Dermis blood vessel endothelial cell (primary cell): ENCODE measurements around the gene LCN10. TPM values are rescaled to one million over a fixed set of nuclear protein-coding genes. Genes with fewer than 3 reads are reported as not detected.
A peak's percentile ranks its signal among the peaks of the same experiment; 100 is the strongest.

Source experiments
- DNase-seq: peaks from one replicate; pipeline ENCODE4 v3.0.0; 2010
- total RNA-seq: library from RNA; depleted of rRNA; stranded (reverse); fragments of >200 nt; gene quantifications from 2 replicates; pipeline ENCODE4 v1.2.3, GENCODE V29; 2014

The LCN10 gene
- total RNA-seq, 1 donor from 2014 or later = not detected

DNA sequence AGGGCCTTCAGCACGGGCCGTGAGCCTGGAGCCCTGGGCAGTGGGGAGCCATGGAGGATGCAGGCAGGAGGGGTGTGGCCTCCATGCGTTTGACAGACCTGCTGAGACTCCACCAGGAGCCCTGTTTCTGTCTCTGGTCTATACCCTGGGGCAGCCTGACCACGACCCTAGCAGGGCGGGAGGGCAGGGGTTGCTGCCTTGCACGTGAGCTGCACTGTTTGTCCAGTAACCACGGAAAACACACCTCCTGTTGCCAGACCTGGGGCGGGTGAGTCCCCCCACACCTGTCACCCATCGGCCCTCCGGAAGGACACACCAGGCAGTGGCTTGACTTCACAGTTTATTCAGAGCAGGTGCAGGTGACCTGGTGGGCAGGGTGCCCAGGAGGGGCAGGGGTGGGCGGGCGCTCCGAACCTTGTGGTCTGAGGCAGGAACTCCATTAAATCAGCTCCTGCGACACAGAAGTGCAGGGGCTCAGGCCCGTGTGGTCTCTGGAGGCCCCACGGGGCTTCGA is 11.4 kb upstream of the LCN10 start:
- no peak for DNase-seq

DNA sequence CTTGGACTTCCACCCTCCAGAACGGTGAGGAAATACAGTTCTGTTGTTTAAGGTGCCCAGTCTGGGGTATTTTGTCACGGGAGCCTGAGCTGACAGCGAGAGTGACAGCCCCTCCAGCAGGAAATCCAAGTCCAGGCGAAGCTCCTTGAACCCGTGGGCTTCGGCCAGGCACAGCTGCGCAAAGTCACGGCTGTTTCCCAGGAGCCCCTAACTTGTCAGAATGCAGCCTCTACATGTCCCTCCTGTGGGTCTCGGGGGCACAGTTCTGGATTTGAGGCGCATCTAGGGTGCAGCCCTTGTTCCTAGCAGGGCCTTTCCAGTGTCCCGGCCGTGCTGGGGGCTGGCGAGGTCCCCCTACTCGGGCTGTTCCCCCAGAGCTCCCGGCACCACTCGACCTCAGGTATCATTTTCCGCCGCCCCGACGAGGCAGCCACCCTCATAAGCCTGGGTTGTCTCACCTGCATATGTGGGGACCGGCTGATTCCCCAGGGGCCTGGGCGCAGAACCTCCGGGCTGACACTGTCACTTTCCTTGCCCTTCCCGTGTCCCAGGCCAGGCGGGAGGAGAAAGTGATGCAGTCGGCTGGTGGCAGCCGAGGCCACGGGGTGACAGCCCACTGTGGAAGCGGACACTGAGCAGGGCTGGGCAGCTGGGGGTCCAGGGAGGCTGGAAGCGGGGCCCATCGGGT is 10.8 kb upstream of the LCN10 start:
- no peak for DNase-seq

DNA sequence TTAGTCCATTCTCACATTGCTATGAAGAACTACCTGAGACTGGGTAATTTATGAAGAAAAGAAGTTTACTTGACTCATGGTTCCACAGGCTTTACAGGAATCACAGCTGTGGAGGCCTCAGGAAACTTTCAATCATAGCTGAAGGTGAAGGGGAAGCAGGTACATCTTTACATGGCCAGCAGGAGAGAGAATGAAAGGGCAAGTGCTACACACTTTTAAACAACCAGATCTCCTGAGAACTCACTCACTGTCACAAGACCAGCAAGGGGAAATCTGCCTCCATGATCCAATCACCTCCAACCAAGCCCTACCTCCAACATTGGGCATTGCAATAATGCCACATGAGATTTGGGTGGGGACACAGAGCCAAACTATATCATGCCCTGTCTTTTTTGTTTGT is 9.1 kb upstream of the LCN10 start:
- no peak for DNase-seq

DNA sequence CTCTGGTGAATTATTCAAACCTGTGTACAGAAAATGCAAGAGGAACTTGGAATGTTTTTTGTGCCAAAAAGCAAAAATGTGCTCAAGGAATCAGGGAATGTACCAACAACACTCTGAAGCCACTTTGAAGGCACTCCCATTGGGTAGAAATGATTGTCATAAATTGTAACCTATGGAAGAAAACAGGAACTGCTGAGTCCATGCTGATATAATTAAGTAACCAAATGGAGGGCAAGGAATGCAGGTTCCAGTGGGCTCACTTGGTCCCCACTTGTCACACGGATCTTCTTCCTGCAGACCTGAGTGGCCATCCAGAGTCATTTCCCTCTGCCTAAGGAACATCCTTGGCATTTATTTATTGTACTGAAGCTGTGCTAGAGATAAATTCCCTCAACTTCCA is 8.5 kb upstream of the LCN10 start:
- no peak for DNase-seq

DNA sequence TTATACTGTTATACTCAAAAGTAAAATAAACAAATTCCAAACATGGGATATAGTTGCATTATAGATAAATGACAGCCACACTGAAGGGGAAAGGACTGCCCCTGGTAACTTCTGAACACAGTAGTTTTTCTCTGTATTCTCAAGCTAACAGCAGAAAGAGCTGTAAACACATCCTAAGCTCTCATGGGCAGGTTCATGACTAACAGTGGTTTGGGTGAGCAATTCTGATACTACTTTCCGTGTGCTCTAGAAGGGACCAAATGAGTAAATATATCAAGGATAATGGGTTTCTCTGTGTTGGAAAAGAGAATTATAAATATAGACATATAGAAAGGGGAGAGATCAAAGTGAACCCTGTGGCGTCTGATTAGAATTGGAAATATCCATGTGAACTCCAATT is 7.8 kb upstream of the LCN10 start:
- DNase-seq = no peak

DNA sequence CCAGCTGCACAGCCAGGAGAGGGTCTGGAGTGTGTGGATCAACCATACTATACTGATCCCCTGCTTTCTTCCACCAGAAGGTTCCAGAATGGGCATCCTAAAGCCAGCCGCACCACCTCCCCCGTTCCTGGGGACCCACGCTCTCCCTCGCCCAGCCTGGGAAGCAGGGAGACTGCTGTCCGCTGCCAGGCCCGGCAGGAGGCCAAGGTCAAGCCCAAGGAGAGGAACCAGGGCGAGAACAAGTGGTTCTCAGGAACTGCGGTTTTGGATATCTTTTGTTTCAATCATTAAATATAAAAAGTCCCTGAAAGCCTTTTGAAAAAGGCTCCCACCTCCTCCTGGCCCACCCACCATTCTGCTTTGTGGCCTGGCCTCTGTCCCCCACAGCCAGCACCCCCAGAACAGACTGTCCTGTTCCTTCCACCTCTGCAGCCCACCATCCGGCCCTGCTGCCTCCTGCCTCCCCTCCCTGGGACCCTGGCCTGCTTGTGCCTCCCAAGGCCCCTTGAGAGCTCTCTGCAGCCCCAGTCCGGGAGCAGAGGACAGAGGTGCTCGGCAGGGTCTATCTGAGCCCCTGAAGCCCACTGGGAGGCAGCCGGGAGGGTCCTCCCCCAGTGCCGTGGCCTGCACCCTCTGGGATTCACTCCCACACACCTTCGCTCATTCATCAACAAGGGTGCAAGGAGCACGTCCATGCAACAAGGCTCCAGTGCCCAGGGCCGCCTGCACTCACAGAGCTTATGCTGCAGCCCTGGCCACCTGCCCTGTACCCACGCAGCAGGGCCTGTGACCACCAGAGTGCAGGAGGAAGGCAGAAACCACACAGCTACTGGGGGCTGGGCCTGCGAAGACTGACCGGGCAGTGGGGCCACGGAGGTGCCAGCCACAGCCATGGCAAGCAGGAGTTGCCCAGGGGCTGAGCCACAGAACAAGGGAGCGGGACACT is 6.2 kb upstream of the LCN10 start:
- DNase-seq = no peak

DNA sequence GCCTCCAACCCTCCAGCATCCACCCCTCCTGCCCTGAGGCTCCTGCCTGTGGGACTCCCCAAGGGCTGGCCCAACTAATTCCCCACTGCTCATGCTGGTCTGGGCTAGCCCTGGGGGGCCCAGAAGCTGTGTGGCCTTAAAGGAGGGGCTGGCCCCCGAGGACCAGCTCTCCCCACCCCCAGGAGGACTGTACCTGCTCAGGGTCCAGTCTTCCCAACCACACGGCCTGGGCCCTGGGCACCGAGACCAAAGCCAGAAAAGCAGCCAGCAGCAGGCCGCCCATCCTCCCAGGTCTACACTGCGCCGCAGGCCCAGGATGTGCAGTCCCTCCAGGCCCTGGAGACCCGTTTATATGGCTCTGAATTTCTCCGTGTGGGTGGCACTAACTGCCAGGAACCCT is 5.5 kb upstream of the LCN10 start, which contains the start of gene LCN6:
Gene LCN6, minus strand, starts transcription at position 325 of the 400 bp plus-strand sequence. Its CDS starts 42 bp downstream, at position 283.
- DNase-seq = no peak

DNA sequence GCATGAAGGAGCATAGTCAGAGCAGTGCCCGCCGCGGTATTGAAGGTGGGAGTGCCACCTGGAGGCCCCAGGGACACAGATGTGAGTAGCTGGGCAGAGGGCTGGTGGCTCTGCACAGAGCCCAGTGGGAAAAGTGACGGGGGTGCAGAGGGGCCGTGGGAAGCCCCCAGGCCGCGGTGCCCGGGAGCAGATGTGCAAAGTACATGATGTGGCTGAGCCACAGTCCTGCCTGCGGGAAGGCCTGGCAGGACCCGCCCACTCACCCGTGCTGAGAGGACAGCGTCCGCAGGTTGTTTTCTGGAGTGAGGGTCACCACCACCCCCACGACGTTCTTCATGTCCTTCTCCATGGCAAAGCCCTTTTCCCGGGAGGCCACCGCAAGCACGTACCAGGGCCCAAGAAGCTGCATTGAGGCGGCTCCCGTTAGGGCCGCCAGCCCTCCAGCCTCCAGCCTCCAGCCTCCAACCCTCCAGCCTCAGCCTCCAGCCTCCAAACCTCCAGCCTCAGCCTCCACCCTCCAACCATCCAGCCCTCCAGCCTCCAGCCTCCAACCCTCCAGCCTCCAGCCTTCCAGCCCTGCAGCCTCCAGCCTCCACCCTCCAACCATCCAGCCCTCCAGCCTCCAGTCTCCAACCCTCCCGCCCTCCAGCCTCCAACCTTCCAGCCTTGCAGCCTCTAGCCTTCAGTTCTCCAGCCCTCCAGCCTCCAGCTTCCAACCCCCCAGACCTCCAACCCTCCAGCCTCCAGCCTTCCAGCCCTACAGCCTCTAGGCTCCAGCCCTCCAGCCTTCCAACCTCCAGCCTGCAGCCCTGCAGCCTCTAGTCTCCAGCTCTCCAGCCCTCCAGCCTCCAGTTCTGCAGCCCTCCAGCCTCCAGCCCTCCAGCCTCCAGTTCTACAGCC is 4.7 kb upstream of the LCN10 start:
- no peak for DNase-seq

DNA sequence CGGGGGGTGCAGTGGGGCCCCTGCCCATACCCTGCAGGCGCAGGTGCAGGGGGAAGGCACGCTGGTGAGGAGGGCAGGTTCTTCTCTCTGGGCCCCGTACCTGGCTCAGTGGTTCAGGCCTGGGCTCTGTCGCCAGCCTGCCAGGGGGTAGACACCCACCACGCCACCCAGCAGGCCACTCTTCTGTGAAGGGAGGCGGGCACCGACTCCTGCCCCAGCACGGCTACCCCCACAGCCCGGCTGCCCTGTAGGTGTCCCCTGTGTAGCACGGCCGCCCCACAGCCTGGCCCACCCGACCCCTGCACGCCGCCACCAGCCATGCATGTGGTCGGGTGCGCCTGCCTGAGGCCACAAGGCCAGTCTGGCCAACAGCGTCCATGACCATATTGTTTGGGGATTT is 3.9 kb upstream of the LCN10 start:
- DNase-seq = no peak

DNA sequence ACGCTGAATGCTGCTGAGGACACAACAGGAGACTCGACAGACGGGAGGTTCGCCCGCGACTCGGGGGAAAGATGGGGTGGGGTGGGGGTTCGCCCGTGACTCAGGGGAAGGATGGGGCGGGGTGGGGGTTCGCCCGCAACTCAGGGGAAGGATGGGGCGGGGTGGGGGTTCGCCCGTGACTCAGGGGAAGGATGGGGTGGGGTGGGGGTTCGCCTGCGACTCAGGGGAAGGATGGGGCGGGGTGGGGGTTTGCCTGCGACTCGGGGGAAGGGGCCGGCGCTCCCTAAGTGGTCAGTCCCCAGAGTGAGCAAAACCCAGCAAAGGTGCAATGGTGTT is 3.4 kb upstream of the LCN10 start:
- no peak for DNase-seq

DNA sequence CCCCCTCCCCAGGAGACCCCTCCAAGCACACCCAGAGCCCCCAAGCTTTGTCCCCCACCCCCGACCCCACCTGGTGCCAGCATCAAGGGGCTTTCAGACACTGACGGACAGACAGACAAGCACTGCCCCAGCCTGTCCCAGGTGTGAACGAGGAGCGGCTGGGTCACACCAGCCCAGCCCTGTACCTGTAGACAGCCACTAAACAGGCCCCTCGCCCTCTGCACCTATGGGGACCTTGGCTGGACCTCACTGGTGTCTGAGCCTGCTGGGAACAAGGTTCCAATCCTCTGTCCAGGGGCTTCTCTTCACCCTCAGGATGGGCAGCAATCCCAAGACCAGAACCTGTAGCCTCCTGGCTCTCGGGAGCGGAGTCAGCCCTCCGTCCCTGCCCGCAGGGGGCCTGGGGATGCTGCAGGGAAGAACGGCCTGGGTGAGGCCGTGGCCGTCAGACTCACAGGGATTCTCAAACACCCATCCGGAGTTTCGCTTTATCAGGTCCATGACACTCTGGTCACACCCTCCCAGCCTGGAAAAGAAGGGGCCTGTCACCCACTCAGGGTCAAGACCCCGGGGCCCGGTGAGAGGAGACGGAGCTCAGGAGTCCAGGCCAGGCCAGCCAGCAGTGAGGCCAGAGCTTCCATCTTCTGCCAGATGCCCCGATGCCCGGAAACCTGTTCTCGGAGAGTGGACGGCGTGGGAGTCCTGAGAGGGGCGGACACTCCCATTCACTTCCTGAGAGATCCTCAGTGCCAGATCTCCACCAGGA is 2.8 kb upstream of the LCN10 start:
- peak; percentile 52 for DNase-seq

DNA sequence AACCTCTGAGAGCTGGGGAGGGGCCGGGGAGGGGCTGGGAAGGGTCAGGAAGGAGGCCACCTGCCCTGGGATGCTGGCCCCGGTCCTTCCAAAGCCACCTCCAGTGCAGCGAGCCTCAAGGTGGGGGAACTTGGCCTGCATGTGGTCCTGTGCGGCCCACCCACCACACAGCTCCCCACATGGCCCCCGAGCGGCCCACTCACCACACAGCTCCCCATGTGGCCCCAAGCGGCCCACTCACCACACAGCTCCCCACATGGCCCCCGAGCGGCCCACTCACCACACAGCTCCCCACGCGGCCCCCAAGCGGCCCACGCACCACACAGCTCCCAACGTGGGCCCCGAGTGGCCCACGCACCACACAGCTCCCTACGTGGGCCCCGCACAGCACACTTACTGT is 2.0 kb upstream of the LCN10 start:
- DNase-seq = no peak

DNA sequence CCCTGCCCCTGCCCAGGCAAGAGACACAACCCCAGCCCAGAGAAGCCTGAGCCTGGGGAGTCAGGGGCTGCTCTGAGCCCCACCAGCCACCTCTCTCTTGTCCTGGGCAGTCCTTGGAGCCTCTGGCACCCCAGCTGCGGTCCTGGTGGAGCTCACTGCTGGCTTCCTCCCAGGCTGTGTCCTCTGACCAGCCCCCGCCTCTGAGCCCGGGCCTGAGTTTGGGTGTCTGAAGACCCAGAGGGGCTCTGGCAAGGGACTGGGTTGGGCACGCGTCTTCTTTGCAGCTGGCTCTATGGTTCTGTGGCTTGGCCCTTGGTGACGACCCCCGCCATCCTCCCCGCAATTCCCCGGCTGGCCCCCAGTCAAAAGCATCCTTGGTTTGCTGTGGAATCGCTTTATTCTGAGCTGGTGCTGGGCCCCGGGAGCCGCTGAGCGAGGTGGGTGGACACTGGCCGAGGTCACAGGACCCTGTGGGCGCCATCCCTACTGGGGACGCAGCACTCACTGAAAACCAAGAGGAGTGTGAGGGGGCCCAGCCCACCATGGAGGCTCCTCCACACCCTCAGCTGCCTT is 985 bp upstream of the LCN10 start:
- no peak for DNase-seq

DNA sequence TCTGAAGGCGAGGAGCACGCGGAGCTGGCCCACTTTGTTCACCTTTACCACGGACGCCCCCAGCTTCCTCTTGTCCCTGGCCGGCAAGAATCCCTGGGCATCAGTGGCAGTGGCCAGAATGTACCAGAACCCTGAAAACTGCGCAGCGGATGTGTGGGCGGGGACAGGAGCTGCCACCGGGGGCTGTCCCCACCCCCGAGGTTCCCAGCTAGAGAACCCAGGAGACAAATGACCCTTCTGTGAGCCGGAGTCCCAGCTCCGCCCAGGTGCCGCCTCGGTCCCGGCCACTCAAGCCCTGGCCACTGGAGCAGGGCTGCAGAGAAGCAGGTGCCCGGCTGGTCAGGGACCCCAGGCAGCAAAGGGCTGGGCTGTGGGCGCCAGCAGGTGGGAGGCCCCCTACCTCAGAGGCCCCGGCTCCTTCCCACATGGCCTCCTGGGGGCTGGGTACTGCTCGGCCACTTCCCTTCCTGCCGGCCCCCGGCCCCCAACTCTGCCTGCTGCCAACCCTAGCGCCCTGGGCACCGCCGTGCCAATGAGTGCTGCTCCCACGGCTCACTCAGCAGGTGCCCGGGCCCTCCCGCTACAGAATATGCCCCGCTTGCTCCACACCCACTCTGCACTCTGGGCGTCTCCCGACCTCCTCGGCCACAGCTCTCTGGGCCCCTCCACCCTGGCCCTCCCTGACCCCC is 713 bp downstream of the LCN10 start:
- DNase-seq = no peak

DNA sequence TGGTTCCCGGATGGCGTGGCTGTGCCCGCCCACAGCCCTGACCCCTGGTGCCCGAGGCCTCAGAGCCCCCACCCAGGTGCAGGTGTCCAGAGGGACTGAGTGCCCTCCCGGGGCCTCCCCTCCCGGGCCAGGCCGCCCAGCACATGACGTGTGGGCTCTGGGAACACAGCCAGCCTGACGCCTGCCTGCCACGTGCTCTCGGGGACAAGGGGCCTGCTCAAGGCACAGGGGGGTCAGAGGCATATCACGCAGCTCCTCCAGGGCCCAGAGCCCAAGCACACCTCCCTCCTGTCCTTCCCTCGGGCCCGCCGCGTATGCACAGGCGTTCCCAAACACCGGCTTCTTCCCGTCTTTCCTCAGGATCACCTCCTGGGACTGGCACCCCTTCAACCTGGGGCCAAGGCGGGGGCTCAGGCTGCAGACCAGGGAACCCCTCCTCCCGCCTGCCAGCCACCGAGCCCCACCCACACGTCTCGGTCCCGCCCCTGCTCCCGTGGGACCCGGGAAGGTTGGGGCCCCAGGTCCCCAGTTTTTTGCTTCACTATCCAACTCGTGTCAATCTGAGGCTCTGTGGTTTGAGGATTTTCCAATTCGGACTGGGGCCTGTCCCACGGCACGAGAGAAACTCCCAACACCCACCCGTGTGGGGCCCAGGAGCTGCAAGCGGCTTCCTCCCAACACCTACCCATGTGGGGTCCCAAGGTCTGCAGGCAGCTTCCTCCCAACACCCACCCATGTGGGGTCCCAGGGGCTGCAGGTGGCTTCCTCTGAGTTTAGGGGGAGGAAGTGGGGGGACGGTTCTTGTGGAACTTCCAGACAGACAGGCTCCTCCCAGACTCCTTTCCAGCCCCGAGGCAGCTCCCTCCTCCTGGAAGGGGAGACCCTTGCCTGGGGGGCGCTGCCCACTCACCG is 1.5 kb downstream of the LCN10 start:
- DNase-seq = no peak

DNA sequence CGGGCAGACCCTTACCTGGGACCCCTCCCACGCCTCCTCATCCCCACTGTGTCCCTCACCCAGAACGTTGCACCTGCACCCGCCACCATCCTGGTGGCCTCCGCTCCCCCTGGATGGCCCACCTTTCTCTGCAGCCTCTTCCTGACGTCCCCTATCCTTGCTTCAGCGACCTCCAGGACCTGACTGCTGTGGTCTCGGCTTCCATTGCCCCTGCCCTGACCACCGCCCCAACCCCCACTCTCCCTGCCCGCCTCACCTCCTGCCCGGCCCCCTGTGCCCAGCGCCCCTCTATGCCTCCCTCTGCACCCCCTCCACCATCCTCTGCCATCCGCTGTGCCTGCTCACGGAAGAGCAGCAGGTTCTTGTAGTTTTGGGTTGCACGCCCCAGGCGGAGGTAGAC is 2.2 kb downstream of the LCN10 start:
- no peak for DNase-seq

DNA sequence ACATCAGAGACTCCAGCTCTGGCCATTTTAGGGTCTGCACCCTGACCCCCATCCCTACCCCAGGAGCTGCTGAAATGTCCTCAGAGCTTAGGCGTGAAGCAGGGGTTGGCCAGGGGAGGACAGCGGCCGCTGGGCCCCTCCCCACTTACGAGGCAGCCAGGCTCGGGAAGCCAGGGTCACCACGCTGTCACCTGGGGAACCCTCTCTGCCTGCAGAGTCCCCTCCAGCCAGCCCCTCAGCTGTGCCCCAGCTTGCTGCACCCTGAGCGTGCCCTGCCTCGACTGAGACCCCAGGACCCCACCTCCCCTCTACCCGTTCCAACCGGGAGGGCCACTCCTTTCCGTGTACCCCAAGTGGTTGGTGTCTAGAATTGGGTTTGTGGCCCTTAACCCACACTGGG is 2.7 kb downstream of the LCN10 start:
- no peak for DNase-seq

DNA sequence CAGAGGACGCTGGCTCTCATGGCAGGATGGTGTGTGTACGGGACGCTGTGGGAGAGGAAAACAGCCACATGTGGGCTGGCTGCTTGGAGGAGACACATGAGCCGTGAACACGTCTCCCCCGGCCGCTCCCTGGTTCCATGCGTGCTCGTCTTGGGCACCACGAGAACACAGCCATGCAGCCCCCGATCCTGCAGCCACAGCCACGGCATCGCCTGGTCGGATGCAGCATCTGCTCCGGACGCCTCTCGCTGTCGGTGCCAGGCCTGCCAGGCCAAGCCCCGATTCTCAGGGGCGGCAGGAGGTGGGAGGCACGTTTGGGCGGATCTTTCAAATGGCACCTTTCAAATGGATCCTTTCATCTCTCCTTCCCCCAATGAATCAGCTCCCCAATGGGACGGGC is 3.2 kb downstream of the LCN10 start:
- DNase-seq = no peak

DNA sequence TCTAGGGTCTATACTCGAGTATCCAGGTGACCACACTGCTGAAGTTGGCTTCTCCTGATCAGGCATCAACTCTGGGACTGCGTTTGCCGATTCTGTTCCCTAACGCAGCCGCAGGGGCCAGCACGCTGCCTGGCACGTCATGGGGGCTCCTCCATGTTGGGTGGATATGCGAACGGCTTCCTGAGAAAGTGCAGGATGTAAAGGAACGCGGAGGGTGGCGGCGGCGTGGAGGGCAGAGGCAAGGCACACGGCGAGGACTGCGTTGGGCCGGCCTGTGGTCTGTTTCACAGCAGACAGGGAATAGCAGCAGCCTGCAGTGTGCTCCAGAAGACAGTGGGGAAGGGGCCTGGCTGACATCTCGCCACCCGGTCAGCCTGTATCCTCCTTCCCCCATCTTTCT is 3.8 kb downstream of the LCN10 start:
- no peak for DNase-seq
